HG02571 (cell line): ENCODE data around the gene LRRC55.
"Not testable (repeated sequence)": the region's sequence is repeated elsewhere in the genome, so short reads cannot be mapped to it uniquely, and the experiment has no call there.

Source experiments
- ATAC-seq: cut with Tn5 transposase; IDR thresholded peaks from one replicate; pipeline ENCODE4 v1.9.1; 2021; ENCODE audit warnings: mild to moderate bottlenecking, moderate library complexity; ENCODE audit not compliant: unreplicated experiment

Gene LRRC55

DNA sequence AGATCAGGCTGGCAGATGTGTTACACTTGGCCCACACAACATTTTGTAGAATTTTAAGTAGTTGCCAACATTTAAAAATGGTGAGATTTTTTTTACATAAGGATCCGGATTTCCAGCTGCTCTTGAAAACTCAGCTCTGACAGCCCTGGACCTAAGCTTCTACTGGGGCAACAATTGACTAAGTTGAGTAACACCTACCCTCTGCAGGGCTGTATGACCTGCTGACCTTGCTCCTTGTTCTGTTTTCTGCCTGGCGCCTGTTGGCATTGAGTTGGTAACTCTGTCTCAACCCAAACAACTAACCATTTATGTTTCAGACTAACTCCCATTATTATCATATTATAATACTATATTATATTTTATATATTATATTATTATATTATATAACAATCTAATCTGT is 21.1 kb upstream of the LRRC55 start:
- no peak for ATAC-seq

DNA sequence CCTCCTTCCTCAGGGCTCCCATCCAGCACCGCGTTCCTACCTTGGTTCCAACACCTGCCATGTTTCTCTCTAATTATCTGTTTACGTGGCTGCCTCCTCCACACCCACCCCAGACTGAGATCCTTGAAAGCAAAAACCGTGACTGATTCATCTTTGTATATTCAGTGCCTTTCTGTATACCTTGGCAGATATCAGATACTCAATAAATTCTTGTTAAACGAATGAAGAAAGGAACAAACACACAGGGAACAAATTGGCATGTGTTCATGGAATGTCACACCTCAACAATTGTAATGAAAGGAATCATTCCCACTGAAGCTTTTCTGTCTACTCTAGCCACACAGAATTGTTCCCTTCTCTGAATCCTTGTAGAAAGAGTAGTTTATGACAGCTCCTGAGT is 20.4 kb upstream of the LRRC55 start:
- ATAC-seq, result no peak

DNA sequence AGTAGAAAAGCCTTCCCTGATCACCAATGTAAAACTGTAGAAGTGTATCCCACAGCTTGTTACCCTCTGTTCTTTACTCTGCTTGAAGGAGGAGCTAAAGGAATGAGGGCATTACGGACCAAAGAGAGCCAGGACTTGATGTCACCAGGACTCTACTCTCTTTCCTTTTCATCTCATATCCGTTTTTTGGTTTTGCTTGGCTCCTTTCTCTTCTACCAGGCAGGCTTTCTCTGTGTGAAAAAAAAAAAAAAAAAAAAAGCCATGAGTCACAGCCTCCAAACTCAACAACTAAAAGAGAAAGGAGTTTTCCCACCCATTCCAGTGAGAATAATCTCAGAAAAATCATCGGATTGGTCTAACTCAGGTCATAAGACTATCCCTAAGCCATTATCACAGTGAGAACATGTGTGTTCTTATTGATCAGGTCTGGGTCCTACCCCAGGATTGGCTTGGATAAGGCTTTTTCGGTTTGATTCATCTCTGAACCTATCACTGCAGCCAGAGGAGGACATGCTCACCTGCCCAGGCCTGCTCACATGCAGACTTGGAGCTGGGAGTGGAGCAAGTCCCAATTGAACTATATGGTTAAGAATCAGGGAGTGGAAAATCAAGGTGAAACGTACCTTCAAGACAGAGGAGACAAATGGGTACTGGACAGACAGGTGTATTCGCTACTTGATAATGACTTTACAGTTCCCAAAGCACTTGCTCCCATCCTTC is 19.4 kb upstream of the LRRC55 start:
- ATAC-seq, result no peak

DNA sequence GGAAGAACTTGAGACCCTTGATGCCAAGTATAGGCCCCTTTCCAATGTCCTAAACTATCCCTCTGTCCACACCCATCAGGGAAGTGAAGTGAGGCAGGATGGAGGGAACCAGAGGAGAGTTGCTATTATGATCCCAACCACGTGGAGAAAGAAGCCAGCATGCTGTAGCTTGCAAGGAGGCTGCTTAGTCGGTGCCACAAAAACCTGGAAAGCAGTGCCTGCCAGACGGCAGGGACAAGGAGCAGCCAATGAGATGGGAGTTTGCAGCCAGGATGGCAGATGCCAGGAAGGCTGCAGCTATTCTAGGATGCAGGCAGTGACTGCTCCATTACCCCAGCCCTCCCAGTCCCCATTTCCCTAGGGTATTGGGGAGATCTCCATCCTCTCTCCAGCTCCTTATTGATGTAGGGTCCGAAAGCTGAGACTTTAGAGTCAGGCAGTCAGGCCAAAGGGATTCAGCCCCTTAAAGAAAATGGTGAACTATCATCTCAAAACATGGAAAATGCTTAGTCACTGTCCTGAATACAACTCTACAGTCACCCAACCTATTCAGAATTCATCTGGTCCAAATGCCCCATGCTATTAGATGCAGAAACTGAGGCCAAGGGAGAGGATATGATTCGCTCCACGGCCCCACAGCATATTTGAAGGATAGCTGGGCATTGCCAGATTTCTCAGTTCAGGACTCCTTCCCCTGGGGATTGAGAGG is 18.4 kb upstream of the LRRC55 start:
- ATAC-seq, result no peak

DNA sequence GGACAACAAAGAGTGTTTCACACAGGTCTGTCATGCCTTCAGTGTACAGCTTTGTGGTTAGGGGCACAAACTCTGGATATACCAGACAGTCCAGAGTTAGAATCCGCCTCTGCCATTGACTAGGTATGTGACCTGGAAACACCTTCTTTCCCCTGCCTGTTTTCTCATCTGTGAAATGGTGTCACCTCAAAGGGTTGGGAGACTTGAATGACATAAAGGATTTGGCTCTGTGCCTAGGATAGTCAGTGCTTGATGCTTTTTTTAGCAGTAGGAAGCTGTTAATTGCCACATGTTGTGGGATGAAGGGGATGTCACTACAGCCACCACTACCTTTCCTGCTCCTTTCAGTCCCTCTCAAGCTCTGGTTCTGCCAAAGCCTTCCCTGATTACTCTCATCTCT is 17.4 kb upstream of the LRRC55 start:
- no peak for ATAC-seq

DNA sequence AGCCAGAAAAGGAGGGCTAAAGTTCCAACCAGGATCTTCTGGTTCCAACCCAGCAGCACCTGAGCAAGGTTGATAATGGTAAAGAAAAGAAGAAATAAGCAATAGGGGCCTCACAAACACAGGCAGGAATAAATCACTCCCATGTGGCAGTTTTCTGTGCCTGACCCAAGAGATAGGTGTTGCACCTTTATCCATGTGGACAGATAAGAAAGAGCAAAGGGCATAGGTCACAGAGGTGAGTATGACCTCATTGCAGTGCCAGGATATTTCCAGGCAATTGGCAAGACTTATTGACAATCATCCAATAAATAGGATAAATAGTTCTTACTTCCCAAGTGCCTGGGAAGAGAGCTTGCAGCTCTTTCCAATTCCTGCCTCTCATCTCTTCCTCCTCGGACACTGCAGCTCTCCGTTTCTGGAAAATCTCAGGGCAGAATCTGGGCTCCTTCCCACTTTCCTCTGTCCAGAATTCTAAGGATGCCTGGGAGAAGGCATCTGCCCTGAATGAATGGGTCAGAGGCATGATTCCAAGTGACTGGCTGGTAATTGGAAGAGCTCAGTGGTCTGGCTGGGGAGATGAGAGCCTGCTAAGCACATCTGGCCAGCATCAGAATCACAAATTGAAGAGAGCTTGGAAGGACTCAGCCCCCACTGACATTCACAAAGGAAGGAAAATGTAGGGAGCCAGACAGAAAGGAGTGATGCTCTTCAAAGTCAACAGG is 14.5 kb upstream of the LRRC55 start:
- no peak for ATAC-seq

DNA sequence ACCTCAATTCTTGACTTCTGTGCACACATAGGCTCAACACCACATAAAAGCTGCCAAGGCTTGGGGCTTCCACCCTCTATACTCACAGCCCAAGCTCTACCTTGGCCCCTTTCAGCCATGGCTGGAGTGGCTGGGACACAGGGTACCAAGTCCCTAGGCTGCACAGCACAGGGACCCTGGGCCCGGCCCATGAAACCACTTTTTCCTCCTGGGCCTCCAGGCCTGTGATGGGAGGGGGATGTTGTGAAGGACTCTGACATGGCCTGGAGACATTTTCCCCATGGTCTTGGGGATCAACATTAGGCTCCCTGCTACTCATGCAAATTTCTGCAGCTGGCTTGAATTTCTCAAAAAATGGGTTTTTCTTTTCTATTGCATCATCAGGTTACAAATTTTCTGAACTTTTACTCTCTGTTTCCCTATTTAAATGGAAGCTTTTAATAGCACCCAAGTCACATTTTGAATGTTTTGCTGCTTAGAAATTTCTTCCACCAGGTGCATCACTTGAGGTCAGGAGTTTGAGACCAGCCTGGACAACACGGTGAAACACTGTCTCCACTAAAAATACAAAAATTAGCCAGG is 11.9 kb upstream of the LRRC55 start:
- ATAC-seq, result not testable (repeated sequence)

DNA sequence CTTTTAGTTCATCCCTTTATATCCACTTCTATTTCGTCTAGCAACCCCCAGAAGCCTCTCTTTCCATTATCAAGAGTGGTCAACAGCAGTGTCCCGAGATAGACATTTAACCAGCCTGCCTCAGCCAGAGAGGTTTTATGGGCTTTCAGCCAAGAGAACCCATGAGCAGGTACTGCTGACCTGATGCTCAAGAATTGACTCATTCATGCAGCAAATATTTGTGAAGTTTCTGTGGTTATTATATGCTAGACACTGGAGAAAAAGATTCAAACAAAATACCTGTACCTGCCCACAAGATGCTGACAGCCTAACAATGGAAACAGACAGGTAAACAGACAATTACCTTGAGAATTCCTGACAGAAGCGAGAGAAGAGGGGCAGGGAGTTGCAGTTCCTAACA is 9.7 kb upstream of the LRRC55 start:
- no peak for ATAC-seq

DNA sequence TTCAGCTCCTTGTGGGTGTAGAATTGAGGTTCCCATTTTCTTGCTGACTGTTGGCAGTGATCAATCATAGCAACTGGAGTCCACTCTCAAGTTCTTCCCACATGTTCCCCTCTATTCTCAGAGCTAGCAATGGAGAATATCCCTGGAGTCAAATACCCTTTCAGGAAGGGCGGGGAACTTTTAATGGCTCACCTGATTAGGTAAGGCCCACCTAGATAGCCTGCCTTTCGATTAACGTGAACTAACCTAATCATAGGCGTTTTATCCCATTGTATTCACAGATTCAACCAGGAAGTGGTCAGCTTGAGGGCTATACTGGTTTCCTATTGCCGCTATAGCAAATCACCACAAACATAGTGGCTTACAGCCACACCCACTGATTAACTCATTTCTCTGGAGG is 7.1 kb upstream of the LRRC55 start:
- no peak for ATAC-seq

DNA sequence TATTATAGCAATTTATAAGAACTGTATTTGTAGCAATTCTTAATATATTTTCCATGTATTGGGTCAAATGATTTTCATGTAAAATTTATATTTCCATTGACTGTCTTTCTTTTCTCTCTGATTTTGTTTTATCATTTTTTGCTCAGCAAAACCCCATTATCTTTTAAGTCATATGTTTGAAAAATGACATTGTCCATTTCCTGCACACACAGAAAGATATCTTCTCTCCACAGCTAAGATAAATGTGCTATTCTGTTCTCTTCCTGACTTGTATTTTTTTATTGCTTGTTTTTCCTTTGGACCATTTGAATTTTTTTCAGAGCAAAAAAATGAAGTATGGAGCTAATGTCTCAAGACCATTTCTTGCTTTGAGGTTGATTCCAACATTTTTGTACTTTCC is 6.3 kb upstream of the LRRC55 start:
- no peak for ATAC-seq

DNA sequence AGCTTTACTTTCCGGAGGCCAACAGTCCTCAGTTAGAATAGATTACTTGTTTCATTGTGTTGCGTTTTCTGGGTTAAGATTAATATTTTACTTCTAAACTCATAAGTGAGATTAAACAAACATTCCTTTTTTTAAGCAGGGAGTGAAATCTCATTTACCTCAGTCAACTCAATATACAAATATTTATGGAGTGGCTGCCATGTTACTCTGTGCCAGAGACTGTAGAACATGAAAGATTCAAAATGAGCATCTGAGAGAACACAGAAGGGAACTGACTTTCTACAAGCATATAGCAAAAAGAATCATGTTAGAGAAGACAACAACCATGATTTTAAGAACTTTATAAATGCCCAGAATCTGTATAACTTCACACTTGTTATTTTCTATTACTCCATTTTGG is 3.4 kb upstream of the LRRC55 start:
- no peak for ATAC-seq

DNA sequence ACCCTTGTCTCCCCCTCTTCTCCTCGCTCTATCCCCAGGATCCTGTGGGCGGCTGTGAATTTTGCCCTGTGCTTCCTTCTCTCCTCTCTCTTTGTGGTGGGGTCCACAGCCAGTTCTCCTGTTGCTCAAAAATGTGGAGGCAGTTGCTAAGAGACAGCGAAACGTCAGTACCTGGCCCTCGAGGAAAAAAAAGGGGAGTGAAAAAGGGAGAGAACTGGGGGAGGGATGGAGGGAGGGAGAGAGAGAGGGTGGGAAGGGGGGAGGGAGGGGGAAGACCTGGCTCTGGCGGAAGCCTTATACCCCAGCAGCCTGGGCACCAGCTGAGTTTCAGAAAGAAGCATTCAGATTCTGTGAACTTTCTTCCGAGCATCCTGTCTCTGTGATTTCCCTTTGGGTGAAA is 2.1 kb upstream of the LRRC55 start:
- no peak for ATAC-seq

DNA sequence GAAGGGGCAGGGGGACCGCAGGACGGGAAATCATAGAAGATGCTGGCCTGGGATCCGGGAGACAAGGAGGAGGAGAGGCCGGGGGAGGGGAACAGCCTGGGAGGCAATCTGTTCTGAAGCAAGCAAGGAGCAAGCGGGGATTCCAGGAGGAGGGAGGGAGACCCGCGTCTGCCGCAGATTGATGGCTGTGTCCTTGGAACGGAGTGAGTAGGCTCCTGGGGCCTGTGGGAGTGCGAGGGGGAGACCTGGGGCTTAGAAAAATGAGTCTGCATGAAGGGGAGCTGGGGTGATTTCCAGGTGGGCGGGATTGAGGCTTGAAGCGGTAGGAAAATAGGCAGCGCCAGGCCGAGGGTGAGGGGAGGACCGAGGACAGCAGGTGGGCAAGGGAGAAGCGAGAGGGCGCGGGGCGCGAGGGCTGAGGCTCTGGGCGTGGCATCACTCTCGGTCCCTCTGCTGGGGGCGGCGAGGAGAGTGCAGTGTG is 1.6 kb upstream of the LRRC55 start:
- no peak for ATAC-seq

DNA sequence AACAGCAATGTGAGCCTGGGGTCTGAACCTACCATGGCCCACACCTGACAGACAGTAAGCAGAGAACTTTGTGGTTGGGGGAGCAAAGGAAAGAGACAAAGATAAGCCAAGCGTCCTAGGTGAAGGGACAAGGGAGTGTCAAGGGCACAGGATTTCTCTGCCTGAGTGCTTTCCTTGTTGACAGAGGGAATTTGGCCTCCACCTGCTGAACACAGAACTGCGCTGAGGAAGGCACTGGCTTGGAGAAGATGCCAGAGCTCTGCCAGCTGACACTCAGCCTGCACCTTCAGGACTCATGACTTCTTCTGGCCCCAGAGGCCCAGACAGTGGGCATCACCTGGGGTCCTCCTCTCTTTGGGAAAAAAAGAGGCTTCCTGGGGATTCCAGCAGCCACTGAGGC is 789 bp upstream of the LRRC55 start:
- no peak for ATAC-seq

DNA sequence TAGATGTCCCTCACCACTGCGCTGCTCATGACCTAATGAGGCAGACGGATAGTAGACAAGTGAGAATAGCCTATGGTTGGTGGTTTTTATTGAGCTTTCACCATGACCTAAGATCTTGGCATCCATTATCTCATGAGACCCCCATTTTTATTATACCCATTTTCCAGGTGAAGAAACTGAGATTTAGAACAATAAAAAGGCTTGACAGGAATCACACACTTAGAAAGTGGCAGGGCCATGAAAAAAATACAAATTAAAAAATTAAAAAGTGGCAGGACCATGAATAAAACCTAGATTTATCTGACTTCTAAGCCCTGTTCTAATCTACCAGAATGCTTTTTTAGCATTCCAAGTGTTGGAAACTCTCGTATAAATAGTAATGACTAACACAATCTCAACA is 1.1 kb downstream of the LRRC55 start:
- ATAC-seq, result no peak

DNA sequence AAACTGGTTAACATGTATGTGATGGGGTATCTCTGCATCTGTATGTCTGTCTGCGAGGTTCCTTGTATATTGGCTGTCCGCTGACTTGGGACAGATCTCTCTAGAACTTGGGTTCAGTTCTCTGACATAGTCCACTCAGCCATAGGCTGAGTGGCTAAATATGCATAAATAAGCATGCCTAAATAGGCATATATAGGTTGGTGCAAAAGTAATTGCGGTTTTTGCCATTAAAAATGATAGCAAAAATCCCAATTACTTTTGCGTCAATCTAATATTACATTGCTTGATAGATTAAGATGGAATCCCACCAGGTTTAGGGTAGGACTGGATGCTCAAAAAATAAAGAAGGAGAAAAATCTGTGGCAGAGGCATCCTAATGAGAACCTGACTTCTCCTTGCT is 8.8 kb downstream of the LRRC55 start:
- no peak for ATAC-seq

DNA sequence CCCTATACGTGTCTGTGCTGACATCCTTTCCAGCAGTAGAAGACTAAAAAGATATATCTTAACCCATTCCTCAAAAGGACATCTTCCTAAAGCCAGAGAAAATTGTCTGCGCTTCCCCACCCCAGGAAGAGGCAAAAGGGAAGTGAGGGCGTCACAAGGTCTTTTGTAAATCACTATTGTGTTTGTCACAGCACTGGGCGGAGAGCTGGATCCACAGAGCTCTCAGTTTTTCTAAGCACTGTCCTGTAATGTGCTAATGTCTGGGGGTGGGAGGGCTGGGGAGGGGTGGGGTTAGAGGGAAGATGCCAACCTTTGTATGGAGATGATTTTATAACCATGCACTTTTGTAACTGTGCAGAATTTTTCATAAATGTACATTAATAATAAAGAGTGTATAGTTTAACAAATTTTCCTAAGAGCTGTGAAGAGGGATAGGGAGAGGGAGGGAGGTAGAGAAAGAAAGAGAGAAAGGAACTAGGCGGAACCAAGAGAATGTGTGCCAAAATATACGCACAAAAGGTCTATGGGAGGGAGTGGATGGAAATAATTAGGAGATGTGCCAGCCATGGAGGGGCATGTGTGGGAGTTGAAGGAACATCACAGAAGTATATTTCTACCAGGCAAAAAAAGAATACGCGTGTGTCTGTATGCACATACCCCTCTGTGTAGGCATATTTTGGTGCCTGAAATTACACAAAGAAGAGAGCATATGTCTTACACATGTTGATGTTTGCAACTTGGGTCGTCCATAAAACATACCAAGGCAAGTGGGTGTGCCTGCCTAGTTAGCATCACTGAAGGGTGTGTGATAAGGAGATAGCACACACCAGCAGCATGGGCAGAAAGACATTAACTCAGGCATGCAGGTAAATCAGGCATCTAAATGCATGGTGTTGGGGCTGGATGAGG is 9.8 kb downstream of the LRRC55 start:
- no peak for ATAC-seq

DNA sequence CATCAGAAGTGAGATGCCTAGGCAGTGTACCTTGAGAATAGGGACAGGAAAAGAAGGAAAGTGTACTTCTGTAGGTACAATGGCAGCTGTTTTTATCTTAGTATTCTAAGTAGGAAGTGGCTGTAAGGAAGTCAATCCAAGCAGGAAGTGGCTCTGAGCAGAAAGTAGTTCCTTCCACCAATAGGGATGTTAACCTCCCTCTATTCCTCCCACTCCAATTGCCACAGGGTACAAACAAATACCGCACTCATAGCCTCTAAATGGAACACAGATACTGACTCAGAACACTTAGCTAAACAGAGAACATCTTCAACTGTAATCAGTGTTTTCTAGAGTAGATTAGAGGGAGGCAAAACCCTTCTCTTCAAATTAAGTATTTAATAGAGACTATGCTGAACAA is 10.6 kb downstream of the LRRC55 start:
- no peak for ATAC-seq

DNA sequence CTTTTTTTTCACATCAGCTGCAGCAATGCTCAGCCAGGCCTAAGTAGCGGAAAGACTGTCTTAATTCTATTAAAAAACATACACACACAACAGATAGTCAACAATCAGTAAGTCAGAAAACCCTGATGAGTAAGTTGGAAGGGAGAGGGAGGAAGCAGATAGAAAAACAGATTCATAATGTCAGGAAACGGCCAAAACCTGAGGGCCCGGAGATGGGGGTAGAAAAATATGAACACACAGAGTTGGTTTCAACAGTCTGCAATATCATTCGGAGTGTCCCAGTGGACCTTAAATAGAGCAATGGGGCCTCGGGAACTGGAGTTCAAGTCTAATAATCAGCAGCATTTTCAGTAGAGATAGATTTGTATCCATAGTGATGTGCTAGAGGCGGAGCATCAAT is 14.8 kb downstream of the LRRC55 start:
- ATAC-seq, result no peak

DNA sequence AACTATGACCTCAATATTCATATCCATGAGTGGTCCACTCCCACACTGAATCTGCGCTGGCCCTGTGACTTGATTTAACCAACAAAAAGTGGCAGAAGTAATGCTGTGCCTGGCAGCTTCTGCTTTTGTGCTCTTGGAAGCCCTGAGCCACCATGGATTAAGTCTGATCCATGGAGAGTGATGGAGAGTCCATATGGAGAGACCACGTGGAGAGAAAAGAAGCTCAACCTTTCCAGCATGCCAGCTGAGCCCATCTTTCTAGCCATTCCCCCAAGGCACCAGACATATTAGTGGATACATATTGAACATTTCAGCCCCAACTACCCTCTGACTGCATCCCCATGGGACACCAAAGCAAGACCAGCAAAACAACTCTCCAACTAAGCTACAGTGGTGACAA is 16.0 kb downstream of the LRRC55 start:
- no peak for ATAC-seq

DNA sequence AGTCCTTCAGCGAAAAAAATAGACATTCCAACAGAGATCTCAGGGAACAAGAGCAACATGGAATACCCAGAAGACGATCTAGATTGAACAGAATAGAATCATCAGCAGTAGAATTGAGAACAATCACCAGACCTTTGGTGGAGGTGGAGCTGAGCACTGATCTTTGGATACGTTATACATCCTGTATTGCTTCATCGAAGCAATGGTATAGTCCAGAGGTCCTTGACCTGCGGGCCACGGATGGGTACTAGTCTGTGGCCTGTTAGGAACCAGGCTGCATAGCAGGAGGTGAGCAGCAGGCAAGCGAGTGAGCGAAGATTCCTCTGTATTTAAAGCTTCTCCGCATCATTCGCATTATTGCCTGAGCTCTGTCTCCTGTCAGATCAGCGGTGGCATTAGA is 17.6 kb downstream of the LRRC55 start:
- no peak for ATAC-seq
